C1 segment of cervical spinal cord (tissue), 14 donors: ENCODE measurements around the gene FHDC1.
A peak's percentile ranks its signal among the peaks of the same experiment; 100 is the strongest.

ENCODE experiments used
- DNase-seq, 14 donors: peaks; one replicate each; lab custom pipeline; 2025; lab: John Stamatoyannopoulos, UW

FHDC1 gene

DNA sequence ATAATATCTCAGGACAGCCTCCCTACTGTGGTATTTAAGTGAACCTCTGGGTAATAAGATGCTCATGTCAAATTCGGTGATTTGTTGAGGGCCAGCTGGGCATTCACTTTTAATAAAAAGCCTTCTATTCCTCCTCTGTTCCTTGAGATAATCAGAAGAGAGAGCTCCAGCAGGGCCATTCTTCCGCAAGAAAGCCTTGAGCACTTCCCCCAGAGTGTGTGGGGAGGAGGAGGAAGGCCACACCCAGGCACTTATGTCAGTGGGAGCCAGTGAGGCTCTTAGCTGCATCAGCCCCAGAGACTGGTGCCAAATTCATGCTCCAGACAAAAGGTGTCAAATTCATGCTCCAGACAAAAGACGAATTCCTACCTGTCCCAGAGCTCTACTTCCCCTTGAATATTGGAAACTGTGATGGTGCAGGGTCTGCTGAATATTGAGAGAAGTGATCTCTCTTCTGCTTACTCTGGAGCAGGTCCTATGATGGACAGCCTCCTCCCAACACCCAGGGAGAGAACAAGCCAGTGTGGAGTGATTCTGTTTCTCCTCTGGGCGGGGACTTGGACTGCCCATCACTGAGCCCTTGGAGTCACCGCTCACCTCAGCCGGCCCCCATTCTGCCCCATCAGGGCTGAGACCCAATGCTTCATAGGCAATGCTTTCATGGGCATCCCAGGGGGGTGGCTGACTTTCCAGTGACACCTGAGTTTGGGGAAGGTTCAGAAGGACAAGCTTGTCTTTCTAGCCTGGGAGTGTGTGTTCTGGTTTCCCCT lies 68.1 kb downstream of the FHDC1 start:
- DNase-seq: no peak

DNA sequence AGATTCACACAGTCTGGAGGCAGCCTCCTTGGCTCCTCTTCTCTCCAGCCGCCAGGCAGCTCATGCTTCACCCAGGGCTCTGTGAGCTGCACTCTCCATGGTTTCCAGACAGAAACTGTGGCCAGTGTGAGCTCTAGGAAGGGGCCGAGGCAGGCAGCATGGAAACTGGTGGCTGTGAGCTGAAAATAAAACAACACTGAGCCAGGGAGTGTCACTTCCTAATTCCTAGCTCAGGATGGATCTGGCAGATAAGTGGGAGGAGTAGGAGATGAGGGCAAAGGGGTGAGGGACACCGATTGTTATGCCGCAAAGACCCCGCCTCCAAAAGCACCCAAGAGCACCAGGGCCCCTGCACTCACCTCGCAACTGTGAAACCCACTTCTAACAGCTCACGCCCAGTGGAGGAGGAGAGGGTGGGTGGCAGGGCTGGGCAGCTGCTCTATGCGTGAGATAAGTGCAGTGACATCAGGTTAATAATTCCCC lies 69.8 kb downstream of the FHDC1 start:
- DNase-seq: no peak

DNA sequence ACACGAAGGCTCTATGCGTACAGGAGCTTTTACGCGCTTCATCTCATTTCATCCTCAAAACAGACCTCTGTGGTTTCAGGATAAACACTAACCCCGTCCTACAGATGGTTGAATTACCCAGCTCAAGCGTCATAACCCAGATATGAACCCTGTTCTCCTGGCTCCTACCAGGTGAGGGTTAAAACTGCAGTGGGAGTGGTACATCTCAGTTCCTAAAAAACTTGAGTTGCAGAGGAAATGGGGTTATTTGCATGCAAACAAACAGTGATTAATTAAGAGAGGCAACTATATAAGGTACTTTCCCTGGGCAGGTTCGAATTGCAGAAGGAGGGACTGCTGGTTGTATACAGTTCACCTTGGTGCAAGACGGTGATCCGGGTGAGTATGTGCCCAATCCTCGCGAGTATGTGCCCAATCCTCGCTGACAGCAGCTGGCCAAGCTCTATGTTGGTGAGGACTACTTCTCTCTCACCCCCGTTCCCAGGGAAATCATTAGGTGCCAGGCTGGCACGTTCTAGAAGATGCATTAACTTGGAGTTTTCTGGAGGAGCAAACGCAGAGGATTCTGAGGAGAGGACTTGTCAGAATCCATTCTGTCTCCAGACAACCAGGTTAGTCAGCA lies 72.6 kb downstream of the FHDC1 start:
- DNase-seq: no peak

DNA sequence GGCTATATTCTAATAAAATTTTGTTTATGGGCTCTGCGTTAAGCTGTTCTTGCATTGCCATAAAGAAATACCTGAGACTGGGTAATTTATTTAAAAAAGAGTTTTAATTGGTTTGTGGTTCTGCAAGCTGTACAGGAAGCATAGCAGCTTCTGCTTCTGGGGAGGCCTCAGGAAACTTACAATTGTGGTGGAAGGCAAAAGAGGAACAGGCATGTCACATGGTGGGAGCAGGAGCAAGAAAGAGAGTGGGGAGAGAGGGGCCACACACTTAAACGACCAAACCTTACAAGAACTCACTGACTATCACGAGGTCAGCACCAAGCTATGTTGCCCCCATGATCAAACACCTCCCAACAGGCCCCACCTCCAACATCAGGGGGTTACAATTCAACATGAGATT lies 74.0 kb downstream of the FHDC1 start:
- DNase-seq: no peak

DNA sequence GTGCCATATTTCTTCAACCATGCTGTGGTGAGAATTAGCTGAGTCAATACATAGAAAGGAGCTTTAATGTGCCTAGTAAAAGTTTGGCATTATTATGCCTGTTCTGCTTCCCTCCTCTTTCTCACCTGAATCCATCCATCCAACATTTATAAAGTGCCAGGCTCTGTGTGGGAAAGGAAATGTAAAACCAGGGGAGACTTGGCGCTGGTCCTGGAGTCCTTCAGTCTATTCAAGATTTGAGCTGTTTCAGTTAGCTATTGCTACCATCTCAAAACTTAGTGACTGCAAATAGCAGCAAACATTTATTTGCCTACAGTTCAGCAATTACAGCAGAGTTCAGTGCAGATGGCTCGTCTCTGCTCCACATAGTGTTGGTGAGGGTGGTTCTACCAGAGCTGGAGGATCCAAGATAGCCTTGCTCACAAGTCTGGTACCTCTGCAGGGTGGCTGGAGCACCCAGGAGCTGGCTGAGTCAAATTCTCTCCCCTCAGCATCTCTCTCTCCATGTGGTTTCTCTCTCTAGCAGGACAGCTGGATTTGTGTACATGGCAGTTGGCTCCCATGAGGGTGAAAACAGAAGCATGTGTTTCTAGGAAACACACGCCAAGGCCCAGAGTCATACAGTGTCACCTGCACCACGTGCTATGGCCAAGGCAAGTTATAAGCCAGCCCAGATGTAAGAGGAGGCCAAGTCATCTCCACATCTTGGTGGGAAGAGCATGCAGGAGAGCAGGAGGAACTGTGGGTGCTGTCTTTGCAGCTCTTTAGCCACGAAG lies 77.3 kb downstream of the FHDC1 start:
- DNase-seq: peak in 1 of 14 donors; percentile 13

DNA sequence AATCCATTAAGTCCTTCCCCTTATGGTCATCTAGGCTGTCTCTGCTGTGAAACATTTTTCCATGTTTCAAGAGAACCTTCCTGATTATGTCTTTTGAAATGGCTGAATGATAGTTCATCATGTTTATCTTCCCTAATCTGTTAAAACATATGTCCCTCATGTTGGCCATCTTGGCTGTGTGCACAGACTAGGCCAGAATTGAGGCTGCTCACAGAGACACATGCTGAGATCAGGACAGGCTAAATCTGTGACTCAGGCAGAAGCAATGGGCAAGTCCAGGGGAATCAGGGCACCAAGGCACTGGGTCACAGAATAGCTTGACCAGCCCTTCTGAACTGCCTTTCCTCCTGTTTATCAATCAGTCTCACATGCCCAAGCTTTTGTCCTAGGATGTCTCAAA lies 78.3 kb downstream of the FHDC1 start:
- peak in 1 of 14 donors; percentile 83 for DNase-seq

DNA sequence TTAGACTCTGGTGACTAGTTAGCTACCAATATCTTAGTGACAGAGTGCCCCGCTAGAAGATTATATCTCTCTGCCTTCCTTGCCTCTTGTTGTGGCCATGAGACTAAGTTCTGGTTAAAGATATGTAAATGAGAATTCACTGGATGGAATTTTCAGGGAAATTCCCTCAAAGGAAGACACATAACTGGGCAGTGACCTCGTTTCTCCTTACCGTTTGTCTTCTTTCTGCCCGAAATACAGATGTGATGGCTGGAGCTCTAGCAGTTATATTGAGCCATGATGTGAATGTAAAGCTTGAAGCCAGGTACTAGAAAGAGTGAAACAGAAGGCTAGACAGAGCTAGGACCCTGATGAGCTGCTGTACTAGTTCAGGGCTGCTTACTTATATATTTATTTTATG lies 80.5 kb downstream of the FHDC1 start:
- DNase-seq: no peak

DNA sequence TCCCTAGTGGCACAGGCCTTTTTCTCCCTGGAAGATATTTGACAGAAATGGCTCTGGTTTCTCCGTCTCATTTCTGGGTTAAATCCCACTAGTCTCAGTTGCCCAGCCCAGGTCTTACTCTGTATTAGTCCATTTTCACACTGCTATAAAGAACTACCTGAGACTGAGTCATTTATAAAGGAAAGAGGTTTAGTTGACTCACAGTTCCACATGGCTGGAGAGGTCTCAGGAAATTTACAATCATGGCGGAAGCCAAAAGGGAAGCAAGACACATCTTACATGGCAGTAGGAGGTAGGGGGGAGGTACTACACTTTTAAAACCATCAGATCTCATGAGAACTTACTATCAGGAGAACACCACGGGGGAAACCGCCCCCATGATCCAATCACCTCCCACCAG lies 81.9 kb downstream of the FHDC1 start:
- DNase-seq: no peak

DNA sequence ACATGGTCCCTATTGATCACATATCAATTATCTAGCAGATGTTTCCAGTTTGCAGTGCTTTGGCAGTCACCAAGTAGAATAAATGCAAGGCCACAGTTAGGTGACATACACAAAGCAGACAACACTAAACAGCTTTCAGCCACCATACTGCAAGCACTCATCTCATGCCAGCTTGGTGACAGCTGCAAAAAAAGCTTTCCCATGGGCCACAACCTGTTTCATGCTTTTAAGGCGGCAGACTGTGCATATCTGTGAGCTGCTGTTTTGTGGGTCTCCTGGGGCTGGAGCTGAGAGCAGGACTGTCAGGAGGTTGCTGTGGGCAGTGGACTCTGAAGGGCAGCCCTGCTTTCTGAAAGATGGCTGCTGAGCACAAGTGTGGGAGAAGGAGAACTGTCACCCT lies 82.6 kb downstream of the FHDC1 start:
- DNase-seq: no peak

DNA sequence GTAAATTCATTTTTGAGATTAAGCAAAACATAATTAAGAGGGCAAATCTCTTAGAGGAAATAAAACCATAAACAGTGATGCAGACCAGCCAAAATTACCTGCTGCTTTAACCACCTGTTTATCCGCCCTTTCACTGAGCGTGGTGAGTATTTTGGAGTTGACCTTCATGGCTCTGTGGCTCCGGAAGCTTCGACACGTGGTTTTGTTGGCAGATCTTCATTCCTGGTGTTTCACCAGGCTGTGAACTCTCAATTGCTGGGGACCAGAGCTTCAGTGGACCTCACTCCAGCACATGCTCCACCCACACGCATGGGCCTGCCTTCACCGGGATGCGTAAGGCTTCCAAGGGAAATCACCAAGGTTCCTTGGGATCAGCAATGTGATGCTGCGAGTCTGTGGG lies 83.8 kb downstream of the FHDC1 start:
- DNase-seq: peak in 1 of 14 donors; percentile 68

DNA sequence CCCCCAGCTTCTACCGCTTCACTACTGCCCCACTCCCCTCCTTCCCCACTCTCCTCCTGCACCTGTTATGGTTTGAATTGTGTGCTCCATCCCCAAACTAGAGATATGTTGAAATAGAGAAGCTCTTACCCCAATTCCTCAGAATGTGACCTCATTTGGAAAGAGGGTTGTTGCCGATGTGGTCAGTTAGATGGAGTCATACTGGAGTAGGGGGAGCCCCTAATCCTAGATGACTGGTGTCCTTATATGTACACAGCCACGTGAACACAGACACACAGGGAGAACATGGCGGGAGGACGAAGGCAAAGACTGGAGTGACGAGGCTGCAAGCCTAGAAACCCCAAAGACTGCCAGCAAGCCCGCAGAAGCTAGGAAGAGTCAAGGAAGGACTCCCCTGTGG lies 84.3 kb downstream of the FHDC1 start:
- DNase-seq: no peak

DNA sequence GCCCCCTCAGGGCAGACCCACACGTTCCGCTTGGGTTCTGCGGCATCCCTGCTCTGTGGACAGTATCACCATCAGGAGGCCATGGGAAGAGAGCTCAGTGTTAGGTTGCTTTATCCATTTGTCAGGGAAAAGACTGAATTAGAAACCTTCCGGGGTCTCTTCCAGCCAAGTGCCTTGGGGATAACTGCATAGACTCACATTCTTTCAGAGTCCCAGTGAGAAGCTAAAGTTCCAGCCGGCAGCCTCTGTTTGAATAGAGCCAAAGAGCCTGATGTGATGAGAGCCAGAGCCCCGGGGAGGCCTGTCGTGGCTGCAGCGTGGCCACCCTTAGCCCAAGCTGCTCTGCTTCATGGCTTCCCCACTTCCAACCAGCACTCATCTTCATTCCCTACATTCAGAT lies 85.2 kb downstream of the FHDC1 start:
- no peak for DNase-seq

DNA sequence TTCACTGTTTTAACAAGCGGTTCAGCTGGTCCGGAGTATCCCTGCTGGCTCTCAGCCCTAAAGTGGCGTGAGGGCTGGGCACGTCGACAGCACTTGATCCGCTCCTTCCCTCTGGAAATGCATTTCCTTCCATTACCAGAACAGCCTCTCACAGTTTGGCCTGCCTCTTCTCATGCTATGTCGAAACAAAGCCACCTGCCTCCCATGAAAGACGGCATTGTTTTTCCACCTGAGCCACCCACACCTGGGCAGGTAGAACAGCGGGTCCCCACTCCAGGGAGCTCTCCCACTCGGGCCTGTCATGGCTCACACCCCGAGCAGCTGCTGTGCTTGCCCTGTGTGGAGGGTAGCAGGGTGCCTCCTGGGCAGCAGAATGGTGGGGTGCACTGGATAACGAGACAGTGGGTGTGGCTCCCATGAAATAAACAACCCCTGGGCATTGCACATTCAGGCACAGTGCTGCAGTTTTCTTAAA lies 86.2 kb downstream of the FHDC1 start:
- no peak for DNase-seq

DNA sequence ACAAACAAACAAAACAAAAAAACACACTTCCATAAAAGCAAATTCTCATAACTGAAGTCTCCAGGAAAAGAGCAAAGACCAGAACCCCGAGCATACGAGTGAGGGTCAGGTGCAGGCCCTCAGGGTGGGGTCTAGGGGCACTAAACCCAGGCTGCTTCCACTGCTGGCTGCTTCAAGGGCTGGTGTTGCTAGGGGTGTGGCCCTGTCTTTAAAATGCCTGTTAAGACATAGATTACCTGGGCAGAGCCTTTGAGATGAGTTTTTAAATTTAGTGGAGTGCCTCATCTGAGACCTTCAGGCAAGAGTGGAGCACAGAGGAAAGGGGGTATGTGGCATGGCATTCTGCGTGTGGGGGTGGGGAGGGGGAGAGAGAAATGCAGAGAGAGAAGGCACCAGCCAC lies 87.0 kb downstream of the FHDC1 start:
- DNase-seq: no peak

DNA sequence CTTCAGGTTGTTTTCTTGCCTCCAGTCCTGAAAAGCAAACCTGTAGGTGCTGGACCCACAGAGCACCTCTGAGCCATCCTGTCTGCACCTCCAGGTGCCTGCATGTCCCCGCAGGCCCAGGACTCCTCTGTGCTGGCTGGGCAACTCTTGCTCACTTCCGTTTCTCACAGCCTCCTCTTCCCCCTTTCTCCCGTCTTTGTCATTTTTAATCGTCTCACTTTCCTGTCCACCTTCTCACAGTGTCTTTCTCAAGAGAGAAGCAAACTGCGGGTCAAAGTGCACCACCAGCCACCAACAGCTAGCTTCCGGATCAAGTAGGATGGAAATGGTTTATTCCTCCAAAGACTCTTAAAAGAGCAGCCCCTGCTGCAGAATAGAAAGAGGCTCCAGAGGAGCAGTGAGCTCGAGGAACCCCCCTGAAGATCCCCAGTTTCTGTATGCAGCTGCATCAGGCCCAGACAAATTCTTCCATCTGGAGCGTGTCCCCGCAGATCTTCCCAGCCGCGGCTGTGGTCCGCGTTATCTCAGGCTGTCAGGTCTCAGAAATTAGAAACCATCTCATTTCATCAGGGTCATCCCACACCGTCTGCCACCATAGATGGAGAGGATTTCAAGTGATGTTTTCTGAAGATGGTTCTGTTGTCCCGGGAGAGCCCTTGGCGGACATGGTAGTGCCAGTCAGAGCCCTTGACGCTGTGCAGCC lies 87.7 kb downstream of the FHDC1 start:
- no peak for DNase-seq

DNA sequence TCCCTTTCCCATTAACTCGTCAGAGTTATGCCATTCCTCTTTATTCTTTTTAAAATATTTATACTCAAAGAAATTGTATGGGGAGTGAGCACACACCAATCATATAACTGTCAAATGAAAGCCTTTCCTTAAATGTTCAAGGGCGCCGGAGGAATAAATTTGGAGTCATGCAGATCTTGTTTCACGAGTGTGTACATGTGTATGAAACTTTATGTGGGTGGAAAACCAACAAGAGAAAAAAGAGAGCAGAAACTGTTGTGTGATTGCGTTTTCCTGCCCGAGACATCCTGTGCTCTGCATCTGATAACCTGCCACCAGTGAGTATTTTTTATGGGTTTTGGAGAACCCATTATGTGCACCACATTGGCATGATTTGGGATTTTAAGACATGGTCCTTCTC lies 88.3 kb downstream of the FHDC1 start:
- no peak for DNase-seq

DNA sequence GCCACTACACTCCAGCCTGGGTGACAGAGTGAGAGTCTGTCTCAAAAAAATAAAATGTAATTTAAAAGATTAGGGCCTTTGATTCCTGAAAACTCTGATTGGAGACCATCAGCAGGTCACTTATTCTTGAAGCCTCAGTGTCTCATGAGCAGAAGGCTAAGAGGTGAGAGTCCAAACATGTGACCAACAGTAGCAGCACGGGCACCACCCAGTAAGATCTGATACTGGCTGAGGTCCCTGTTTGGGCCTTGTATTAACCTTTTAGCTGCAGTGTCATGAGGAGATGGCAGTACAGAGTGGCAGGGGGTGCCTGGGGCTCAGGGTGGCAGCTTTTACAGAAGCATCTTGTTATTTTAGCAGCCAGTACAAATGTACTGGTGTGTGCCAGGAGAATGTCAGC lies 89.3 kb downstream of the FHDC1 start:
- no peak for DNase-seq

DNA sequence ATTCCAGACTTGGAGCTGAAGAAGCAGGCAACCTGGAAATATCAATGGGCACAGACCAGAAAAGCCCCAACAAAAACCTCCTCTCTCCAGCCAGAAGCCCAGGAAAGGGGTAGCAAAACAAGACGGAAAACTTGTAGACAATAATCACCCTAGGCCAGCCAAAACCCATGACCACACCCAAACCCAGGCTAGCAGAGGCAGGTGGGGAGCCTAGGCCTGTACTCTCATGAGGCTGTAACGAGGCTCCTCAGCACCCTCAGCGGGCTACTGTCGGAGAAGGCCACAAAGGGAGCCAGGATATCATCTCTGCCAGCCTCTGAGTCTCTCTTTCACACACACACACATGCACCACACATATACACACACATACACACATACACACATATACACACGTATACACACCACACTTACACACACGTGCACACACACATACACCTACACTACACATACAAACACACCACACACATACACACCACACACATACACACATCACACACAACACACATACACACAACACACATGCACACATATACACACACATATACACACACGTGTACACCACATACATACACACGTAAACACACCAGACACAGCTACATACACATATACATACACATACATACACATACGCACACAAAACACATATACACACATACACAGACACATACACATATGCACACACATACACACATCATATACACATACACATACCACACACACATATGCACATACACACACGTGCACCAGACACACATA lies 90.6 kb downstream of the FHDC1 start:
- DNase-seq: no peak

DNA sequence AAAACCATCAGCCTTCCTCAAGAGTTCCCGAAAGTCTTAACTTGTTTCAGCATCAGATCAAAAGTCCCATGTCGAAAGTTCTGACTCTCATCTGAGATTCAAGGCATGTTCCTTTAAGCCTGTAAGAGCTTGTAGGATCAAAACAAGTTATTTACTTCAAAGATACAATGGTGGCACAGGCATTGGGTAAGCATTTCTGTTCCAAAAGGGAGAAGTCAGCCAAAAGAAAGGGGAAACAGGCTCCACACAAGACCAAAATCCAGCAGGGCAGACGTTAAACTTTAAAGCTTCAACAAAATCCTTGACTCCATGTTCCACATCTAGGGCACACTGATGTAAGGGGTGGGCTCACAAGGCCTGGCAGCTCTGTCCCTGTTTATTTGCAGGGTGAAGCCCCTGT lies 91.7 kb downstream of the FHDC1 start:
- DNase-seq: no peak

DNA sequence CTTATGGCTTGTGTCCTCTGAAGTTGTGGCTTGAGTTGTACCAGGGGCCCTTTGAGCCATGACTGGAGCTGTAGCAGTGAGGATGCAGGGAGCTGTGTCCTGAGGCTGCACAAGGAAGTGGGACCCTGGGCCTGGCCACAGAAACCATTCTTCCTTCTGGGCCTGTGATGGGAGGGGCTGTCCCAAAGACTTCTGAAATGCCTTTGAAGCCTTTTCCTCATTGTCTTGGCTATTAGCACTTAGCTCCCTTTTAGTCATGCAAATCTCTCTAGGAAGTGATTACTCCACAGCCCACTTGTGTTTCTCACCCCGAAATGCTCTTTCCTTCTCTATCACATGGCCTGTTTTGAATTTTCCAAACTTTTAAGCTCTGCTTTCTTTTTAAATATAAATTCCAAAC lies 92.4 kb downstream of the FHDC1 start:
- DNase-seq: no peak
